ENCODE results near the gene ZMYM2.
"Not testable (repeated sequence)": the region's sequence is repeated elsewhere in the genome, so short reads cannot be mapped to it uniquely, and the experiment has no call there.

ZMYM2 gene

DNA sequence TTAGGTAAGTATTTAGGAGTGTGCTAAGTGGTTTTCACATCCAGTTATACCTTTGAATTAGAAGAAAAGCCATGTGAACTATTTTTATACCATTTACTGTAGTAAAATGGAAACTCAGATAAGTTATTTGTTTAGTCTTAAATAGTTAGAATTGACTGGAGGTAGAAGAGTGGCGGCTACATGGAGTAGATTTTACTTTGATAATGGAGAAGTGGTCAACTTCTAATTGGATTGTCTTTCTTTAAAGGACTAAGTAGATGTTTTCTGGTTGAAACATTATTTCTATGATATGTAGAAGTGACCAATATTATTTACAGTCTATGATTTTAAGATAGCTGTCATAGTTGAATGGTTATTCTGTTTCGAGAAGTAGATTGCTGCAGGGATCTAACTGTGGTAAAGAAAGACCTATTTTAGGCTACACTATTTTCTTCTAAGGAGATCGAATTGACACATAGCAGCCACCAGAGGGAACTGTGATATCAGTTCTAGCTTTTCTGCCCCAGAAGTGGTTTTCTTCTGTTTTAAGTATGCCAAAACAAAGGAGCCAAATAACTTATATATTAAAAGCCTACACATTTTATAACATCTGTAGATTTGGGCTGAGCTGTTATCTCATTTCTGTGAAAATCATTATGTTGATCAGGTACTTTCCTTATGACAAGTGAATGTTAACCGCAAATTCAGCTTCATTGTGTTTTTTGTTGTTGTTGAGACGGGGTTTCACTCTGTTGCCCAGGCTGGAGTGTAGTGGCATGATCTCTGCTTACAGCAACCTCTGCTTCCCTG is 26.1 kb downstream of the ZMYM2 start:
- DNase-seq, result peak; percentile 22

DNA sequence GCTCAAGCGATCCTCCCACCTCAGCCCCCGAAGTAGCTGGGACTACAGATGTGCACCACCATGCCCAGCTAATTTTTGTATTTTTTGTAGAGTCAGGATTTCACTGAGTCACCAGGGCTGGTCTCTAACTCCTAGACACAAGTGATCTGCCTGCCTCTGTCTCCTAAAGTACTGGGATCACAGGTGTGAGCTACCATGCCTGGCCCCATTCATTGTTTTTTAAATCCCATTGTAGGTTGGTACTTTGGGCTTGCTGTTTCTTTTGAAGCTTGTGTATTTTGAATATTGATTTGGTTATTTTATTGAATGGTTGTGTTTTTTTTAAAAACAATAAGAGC is 26.7 kb downstream of the ZMYM2 start:
- DNase-seq, result no peak

DNA sequence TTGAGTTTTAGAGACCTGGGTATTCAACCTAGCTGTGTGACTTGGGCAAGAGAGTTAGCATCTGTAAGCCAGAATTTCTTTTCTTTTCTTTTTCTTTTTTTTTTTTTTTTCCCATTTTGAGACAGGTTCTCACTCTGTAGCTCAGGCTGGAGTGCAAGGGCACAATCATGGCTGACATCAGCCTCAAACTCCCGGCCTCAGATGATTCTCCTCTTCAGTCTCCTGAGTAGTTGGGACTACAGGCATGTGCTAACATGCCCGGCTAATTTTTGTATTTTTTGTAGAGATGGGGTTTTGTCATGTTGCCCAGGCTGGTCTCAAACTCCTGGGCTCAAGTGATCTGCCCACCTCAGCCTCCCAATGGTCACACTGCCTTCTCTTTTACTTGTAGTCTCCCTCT is 33.0 kb downstream of the ZMYM2 start:
- no peak for DNase-seq

DNA sequence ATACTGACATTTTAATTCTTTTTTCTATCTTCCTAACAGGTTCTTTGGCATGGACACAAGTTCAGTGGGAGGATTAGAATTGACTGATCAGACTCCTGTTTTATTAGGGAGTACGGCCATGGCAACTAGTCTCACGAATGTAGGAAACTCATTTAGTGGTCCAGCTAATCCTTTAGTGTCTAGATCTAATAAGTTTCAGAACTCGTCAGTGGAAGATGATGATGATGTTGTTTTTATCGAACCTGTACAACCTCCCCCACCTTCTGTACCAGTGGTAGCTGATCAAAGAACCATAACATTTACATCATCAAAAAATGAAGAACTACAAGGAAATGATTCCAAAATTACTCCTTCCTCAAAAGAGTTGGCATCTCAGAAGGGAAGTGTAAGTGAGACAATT is 34.5 kb downstream of the ZMYM2 start:
- DNase-seq, result no peak

DNA sequence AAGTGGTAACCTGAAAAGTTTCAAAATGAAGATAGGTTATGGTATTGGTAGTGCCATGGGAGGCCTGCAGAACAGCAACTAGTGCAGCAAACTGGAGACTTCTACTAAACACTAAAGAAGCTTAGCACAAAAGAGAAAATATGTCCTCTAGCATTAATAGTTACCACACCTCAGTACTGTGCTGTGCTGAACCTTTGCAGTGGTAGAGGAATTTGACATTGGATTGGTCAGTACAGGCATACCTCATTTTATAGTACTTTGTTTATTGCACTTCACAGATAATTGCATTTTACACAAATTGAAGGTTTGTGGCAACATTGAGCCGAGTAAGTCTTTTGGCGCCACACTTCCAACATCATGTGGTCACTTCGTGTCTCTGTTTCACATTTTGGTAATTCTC is 40.4 kb downstream of the ZMYM2 start:
- DNase-seq, result no peak

DNA sequence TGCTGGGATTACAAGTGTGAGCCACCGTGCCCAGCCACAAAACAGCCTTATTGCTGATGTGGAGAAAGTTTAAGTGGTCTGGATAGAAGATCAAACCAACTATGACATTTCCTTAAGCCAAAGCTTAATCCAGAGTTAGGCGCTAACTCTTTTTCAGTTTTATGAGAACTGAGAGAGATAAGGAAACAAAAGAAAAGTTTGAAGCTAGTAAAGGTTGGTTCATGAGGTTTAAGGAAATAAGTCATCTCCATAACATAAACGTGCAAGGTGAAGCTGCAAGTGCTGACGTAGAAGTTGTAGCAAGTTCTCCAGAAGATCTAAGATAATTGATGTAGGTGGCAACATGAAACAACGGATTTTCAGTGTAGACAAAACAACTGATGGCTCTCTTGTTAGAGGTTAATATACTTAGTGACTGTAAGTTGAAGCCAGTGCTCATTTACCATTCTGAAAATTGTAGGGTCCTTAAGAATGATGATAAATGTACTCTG is 41.6 kb downstream of the ZMYM2 start:
- DNase-seq, result no peak

DNA sequence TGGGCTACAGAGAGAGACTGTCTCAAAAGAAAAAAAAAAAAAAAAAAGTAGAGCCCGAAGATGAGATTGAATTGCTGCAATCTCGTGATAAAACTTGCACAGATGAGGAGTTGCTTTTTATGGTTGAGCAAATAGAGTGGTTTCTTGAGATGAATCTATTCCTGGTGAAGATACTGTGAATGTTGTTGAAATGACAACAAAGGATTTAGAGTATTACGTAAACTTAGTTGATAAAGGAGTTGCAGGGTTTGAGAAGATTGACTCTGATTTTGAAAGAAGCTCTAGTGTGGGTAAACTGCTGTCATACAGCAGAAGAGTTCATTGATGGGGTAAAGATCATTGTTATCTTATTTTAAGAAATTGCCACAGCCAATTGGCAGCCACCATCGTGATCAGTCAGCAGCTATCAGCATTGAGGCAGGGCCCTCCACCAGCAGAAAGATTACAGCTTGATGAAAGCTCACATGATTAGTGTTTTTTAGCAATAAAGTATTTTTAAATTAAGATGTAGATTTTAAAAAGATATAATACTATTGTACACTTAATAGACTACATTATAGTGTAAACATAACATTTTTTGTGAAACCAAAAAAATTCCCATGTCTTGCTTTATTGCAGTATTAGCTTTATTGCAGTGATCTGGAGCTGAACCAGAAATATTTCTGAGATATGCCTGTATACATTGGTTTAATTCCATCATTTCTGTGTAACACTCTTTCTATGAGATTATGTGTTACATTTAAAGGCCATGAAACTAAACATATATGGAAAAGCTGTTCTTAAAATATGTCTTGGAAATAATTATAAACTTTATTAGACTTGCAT is 43.1 kb downstream of the ZMYM2 start:
- DNase-seq, result no peak

DNA sequence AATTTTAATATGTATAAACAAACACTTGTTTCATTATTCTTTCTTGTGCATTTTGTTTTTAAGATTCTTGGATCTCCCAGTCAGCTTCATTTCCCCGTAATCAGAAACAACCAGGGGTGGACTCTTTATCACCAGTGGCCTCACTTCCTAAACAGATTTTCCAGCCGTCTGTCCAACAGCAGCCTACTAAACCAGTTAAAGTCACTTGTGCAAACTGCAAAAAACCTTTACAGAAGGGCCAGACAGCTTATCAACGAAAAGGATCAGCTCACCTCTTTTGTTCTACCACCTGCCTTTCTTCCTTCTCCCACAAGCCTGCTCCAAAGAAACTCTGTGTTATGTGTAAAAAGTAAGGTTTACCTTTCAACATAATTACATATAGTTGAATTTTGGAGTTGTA is 44.3 kb downstream of the ZMYM2 start:
- no peak for DNase-seq

DNA sequence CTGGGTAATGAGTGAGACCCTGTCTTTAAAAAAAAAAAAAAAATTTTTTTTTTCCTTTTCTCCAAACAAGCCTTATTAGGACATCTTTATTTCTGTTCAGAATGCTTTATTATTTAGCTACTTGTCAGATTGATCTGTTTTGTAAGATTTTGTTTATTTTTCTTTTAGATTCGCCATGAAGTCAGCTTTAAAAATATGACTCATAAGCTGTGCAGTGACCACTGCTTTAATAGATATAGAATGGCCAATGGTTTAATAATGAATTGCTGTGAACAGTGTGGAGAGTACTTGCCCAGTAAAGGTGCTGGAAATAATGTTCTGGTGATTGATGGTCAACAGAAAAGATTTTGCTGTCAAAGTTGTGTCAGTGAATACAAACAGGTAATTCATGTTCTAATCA is 47.7 kb downstream of the ZMYM2 start:
- DNase-seq, result no peak

DNA sequence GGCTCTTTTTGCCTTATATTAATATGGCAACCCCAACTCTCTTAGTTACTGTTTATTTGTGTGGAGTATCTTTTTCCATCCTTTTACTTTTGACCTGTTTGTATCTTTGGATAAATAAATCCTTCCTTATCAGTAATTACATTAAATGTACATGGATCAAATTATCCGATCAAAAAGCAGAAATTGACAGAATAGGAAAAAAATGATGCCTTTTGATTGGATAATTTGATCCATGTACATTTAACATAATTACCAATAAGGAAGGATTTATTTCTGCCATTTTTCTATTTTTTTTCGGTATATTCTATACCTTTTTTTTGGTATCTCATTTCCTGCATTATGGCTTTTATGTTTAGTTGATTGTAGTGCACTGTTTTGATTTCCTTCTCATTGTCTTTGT is 57.2 kb downstream of the ZMYM2 start:
- DNase-seq, result no peak

DNA sequence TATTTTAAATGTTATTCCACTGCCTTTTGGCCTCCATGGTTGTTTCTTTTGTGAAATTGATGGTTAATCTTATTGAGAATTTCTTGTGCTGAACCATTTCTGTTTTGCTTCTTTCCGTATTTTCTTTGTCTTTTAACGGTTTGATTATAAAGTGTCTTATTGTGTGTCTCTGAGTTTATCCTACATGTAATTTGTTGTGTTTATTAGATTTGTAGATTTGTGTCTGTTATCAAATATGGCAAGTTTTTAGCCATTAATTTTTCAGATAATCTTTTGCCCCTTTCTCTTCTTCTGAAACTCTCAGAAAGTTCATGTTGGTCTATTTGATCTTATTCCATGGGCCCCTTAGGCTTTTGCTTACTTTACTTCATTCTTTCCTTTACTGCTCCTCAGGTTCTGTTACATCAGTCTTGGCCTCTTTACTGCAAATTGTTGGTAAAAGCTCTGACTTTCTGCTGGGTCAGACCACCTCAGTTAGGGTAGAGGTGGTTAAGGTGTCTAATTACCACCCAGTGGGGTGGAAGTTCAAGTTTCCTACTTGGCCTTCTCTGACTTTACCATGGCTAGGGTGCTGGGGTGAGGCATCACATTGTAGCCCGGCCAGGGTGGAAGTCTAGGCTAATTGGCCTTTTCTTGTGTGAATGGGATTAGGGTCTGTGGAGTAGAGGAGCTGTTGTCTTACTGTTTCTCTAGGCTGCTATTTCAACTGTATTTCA is 58.3 kb downstream of the ZMYM2 start:
- DNase-seq, result no peak

DNA sequence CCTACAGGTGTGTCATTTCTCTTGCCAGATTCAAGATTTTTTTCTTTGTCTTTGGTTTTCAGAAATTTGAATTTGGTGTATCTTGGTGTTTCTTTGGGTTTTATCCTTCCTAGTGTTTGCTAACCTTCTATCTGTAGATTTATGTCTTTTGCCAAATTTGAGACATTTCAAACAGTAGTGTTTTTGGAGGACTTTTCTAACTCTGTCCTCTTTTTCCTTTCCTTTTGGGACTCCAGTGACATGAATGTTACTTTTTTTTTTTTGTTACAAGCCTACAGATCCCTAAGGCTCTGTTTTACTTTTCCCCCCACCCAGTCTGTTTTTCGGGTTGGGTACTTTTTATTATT is 58.8 kb downstream of the ZMYM2 start:
- DNase-seq, result no peak

DNA sequence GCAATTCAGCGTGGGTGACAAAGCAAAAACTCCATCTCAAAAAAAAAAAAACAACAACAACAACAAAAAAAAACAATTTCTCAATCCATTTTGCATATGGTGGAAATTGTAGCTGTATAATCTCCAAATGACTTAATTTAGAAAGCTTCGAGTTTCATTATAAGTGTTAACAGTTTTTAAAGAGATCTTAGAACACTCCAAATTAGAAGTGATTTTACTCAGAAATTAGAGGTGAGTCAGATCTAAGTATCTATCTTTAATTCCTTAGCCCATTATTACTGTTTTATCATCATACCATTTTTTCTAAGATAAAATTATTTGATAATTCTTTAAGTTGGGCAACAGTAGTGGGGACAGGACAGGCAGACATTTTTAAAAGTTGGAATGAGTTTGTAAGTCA is 60.5 kb downstream of the ZMYM2 start:
- DNase-seq, result no peak

DNA sequence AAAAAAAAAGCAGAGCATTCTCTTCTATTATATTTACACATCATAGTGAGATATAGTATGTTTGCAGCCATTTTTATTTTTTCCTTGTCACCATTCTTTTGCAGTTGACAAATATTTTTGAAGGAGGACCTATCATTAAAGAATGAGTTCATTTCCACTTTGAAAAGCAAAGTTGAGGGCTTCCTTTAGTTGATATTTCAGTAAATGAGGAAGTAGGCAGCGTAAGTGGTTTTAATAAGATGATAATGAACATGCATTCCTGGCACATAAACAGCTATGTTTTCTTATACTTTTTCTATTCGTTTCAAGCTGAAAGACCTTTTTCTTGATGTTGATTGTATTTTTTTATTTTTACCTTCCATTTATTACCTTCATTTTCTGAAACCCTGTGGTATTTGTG is 66.2 kb downstream of the ZMYM2 start:
- DNase-seq, result no peak

DNA sequence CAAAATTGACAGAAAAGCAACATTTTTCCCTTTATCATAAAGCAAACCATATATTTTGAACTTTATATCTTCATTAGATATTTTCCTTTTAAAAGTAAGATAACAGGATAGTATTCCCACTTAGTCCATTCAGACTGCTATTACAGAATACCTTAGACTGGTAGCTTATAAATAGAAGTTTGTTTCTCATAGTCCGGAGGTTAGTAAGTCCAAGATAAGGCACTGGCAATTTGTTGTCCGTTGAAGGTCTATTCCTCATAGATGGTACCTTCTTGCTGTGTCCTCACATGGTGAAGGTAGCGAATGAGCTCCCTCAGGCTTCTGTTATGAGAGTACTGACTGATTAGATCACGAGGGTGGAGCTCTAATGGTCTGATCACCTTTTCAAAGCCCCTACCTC is 70.4 kb downstream of the ZMYM2 start:
- no peak for DNase-seq

DNA sequence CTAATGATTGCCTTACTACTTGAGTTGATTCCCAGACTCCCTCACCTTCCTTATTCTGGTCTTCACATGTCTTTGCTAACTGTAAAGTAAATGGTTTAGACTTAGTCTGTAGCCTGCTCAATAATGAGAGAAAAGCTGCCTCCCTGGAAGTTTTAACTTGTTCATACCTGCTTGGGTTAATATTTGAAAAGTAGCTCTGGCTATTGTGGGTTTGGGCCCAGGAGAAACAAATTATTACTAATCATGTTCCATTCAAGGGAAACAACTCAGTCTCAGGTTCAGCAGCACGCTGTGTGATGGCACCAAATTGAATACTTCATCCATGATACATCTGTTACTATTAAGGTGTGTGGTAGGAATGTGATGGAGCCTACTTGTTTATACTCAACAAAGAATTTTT is 75.0 kb downstream of the ZMYM2 start:
- DNase-seq, result no peak

DNA sequence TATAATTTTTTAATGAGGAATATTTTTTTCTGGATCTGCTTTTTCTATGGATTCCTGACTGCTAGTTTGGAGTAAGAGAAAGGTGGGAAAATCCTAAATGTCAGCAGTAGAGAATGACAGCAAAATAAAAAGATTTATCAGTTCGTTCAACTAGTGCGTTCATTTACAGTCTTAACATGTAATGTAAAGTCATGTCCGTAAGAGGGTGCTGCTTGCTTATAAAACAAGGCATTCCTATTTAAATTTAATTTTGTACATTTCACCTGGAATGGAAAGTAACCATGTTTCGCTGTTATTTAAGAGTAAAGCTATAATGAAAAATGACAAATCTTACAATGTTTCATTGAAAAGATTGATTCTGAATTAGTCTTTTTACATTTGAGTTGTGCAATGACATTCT is 76.6 kb downstream of the ZMYM2 start:
- peak; percentile 9 for DNase-seq

DNA sequence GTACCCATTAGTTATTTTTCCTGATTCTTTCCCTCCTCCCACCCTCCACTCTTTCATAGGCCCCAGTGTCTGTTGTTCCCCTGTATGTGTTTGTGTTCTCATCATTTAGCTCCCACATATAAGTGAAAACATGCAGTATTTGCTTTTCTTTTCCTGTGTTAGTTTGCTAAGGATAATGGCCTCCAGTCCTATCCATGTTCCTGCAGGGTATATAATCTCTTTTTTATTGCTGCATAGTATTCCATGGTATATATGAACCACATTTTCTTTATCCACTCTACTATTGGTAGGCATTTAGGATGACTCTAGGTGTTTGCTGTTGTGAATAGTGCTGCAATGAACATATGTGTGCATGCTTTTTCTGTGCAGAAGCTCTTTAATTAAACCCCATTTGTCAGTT is 79.4 kb downstream of the ZMYM2 start:
- DNase-seq, result no peak

DNA sequence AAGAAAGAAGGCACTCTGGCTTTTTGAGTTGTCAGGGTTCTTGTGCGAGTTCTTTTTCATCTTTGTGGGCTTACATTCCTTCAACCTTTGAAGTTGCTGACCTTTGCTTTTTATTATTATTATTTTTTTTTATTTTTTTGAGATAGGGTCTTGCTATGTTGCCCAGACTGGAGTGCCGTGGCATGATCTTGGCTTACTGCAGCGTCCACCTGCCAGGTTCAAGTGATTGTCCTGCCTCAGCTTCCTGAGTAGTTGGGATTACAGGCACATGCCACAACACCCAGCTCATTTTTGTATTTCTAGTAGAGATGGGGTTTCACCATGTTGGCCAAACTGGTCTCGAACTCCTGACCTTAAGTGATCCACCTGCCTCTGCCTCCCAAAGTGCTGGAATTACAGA is 84.1 kb downstream of the ZMYM2 start:
- DNase-seq, result not testable (repeated sequence)

DNA sequence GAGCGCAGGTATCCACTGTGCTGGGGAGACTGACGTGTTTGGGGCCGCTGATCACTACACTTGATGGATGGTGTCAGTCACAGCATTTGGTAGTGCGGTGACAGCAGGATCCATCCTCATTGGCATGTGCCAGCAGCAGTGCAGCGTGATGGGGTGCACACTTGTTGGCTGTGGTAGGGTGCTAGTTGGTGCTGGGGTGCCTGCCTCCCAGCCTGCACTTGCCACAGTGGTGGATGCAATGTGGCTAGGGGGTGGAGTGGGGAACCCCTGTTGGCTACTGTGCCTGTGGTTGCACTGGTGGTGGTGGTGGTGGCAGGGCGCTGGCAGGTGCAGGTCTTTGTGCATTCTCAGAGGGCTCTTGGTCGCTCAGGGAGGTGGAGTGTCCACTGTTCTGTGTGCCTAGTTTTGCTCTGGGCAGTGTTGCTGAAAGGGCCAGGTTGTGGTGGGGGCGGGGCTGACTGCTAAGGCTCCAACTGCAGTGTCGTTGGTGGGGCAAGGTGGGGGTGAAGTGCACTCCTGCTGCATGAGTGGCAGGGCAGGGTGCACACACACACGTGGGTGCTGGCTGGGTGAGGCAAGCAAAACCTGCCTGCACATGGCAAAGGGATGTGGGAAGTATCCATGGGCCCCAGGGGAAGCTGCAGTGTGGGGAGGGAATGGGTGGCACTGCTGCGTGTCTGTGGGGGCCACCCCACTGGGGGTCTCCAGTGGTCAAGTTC is 84.8 kb downstream of the ZMYM2 start:
- DNase-seq, result no peak

DNA sequence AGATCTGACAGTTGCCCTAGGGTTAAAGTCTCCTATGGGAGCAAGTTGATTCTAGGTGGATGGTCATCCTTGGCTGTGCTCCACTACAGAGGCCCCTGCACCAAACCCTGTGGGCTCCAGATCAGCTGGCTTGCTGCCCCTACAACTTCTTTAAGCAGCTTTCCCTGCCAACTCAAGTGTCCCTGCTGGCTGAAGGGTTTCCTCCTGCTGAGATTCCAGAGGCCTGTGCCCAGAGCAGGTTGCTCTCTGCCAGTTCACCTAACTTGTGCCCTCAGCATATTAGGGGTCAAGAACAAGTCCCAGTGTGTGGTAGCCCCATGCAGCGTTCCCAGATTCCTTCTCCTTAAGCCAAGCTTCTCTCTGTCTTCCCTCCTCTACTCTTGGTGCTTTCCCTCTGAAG is 85.6 kb downstream of the ZMYM2 start:
- no peak for DNase-seq

DNA sequence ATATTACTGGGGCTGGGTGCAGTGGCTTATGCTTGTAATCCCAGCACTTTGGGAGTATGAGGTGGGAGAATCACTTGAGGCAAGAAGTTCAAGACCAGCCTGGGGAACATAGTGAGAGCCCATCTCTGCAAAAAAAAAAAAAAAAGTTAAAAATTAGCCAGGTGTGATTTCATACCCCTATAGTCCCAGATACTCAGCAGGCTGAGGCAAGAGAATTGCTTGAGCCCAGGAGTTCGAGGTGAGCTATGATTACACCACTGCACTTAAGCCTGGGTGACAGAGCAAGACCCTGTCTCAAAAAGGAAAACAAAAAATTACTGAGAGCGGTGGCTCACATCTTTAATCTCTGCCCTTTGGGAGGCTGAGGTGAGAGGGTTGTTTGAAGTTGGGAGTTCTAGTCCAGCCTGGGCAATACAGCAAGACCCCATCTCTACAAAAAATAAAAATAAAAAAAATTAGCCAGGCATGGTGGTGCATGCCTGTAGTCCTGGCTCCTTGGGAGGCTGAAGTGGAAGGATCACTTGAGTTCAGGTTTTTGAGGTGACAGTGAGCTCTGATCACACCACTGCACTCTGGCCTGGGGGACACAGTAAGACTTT is 87.5 kb downstream of the ZMYM2 start:
- no peak for DNase-seq
